ENCODE measurements around the gene FLNB. TPM values are rescaled to one million over a fixed set of nuclear protein-coding genes. Genes with fewer than 3 reads are reported as not detected.
A peak's percentile ranks its signal among the peaks of the same experiment; 100 is the strongest.

The FLNB gene
- total RNA-seq, 1 experiment from 2014 or later: 140 TPM

GRCh38 chr3:58148049-58148448 lies 139.8 kb downstream of the FLNB start:
- in situ Hi-C loops (cut with HindIII; ENCODE audit: low sequenced_read_pairs): no loop called here

GRCh38 chr3:58150130-58150809 lies 142.0 kb downstream of the FLNB start:
- no peak for DNase-seq (ENCODE audit: low spot score)
- in situ Hi-C loops (cut with HindIII; ENCODE audit: low sequenced_read_pairs): no loop called here

More at GRCh38 chr3:58148049-58148448, 139.8 kb downstream of the FLNB start:
- DNase-seq (ENCODE audit: low spot score): no peak

GRCh38 chr3:58150810-58151199 lies 142.6 kb downstream of the FLNB start:
- DNase-seq (ENCODE audit: low spot score): no peak
- in situ Hi-C loops (cut with HindIII; ENCODE audit: low sequenced_read_pairs): no loop called here

GRCh38 chr3:58151637-58152036 lies 143.4 kb downstream of the FLNB start:
- DNase-seq (ENCODE audit: low spot score): no peak

GRCh38 chr3:58152225-58153015 lies 144.2 kb downstream of the FLNB start:
- DNase-seq (ENCODE audit: low spot score): peak; percentile 51
- in situ Hi-C loops (cut with HindIII; ENCODE audit: low sequenced_read_pairs): no loop called here

More at GRCh38 chr3:58151637-58152036, 143.4 kb downstream of the FLNB start:
- in situ Hi-C loops (cut with HindIII; ENCODE audit: low sequenced_read_pairs): no loop called here

- DNase-seq (ENCODE audit: low spot score): no peak
- in situ Hi-C loops (cut with HindIII; ENCODE audit: low sequenced_read_pairs): no loop called here
Observed at GRCh38 chr3:58153371-58153770, 145.1 kb downstream of the FLNB start.

- in situ Hi-C loops (cut with HindIII; ENCODE audit: low sequenced_read_pairs): no loop called here
- DNase-seq (ENCODE audit: low spot score): peak; percentile 92
Observed at GRCh38 chr3:58154626-58155449, 146.6 kb downstream of the FLNB start.

GRCh38 chr3:58155838-58156237 lies 147.6 kb downstream of the FLNB start:
- in situ Hi-C loops (cut with HindIII; ENCODE audit: low sequenced_read_pairs): no loop called here
- no peak for DNase-seq (ENCODE audit: low spot score)

GRCh38 chr3:58157700-58158099 lies 149.5 kb downstream of the FLNB start:
- in situ Hi-C loops (cut with HindIII; ENCODE audit: low sequenced_read_pairs): no loop called here
- no peak for DNase-seq (ENCODE audit: low spot score)

GRCh38 chr3:58158442-58159153 lies 150.4 kb downstream of the FLNB start:
- in situ Hi-C loops (cut with HindIII; ENCODE audit: low sequenced_read_pairs): no loop called here
- no peak for DNase-seq (ENCODE audit: low spot score)

GRCh38 chr3:58160399-58160798 lies 152.2 kb downstream of the FLNB start:
- no peak for DNase-seq (ENCODE audit: low spot score)
- in situ Hi-C loops (cut with HindIII; ENCODE audit: low sequenced_read_pairs): no loop called here

GRCh38 chr3:58161435-58162398 lies 153.5 kb downstream of the FLNB start:
- in situ Hi-C loops (cut with HindIII; ENCODE audit: low sequenced_read_pairs): no loop called here
- DNase-seq (ENCODE audit: low spot score): peak; percentile 33

- DNase-seq (ENCODE audit: low spot score): no peak
- in situ Hi-C loops (cut with HindIII; ENCODE audit: low sequenced_read_pairs): no loop called here
Observed at GRCh38 chr3:58163234-58163633, 155.0 kb downstream of the FLNB start.

- DNase-seq (ENCODE audit: low spot score): peak; percentile 88
- in situ Hi-C loops (cut with HindIII; ENCODE audit: low sequenced_read_pairs): no loop called here
Observed at GRCh38 chr3:58164199-58164879, 156.1 kb downstream of the FLNB start.

- DNase-seq (ENCODE audit: low spot score): peak; percentile 71
- in situ Hi-C loops (cut with HindIII; ENCODE audit: low sequenced_read_pairs): no loop called here
Observed at GRCh38 chr3:58164906-58165821, 156.9 kb downstream of the FLNB start.

Measured in G401 (cell line).